ENCODE data around the gene PCDHGA2.

GRCh38 chr5:141384471-141385267, 46.1 kb downstream of the PCDHGA2 start:
- no peak for TF ChIP-seq POLR2AphosphoS5 (IDR thresholded peaks at IDR 0.05; ENCODE audit: insufficient read depth in 1 of 2, low read depth in 1 of 2)
- TF ChIP-seq POLR2A (IDR thresholded peaks at IDR 0.05) = no peak
- TF ChIP-seq CTCF (IDR thresholded peaks at IDR 0.05) = no peak
